ENCODE data around the gene RPUSD1. TPM values are rescaled to one million over a fixed set of nuclear protein-coding genes. Genes with fewer than 3 reads are reported as not detected.

RPUSD1 gene
- total RNA-seq, 5 donors from 2014 or later (not counting 1 experiment from before 2014, with no cell fraction given) = 16.0 to 35.3 (median 34.5) TPM

- no peak for ATAC-seq (replicated peaks in 1 of 4)
- H3K9me3 Mint-ChIP-seq = no peaks in the 10 kb centered on the region
- 85% methylated on average over 26 of the region's 29 CpGs for WGBS (ENCODE audit: insufficient coverage)
These were observed 22.0 kb downstream of the RPUSD1 start for GRCh38 chr16:766008-766819.

GRCh38 chr16:765488-765865 lies 22.7 kb downstream of the RPUSD1 start:
- Mint-ChIP-seq H3K4me3 (no peak overlapping the region), H3K27me3 (peaks cover 0 to 2% of the 10 kb centered on the region in 2 donors), H3K27ac (no peak overlapping the region), H3K4me1 (no peaks in the 10 kb centered on the region), H3K9me3 (no peaks in the 10 kb centered on the region), H3K36me3 (no peaks in the 10 kb centered on the region)
- 89% methylated on average over 27 of the region's 29 CpGs for WGBS (ENCODE audit: insufficient coverage)
- POLR2A ChIA-PET = no interaction called here
- peaks cover 0 to 49% of the 10 kb centered on the region in 2 experiments for H3K27me3 ChIP-seq (replicated peaks in 1 of 2; ENCODE audit: control insufficient read depth in 2 of 2, extremely low read depth in 1 of 2, insufficient read depth in 2 of 2, low read length in 1 of 2)
- no peaks in the 10 kb centered on the region for H3K9me3 ChIP-seq
- H3K4me1 ChIP-seq (ENCODE audit: control insufficient read depth in 1 of 2, extremely low read depth in 1 of 2, insufficient read depth in 2 of 2, low read length in 2 of 2) = no peaks in the 10 kb centered on the region
- no peak for DNase-seq
- CTCF ChIA-PET = interaction anchor here in 1 of 2 donors (0.7 kb wide), 1 partner anchor 26 kb away, joined by 3 read pairs; no protein-coding TSS in a partner anchor
- no peak overlapping the region for H3K4me3 ChIP-seq (ENCODE audit: control insufficient read depth in 1 of 2, extremely low read depth in 1 of 2, low read length in 1 of 2)
- ATAC-seq (replicated peaks in 1 of 4) = no peak
- H3K36me3 ChIP-seq (ENCODE audit: control insufficient read depth in 2 of 2, extremely low read depth in 1 of 2, insufficient read depth in 1 of 2, low read length in 1 of 2) = no peaks in the 10 kb centered on the region
- H3K27ac ChIP-seq (ENCODE audit: low read length) = no peak overlapping the region

More at GRCh38 chr16:766008-766819, 22.0 kb downstream of the RPUSD1 start:
- Histone ChIP-seq H3K36me3 (ENCODE audit: control insufficient read depth in 2 of 2, extremely low read depth in 1 of 2, insufficient read depth in 1 of 2, low read length in 1 of 2) (no peaks in the 10 kb centered on the region), H3K27ac (ENCODE audit: low read length) (no peak overlapping the region), H3K4me3 (ENCODE audit: control insufficient read depth in 1 of 2, extremely low read depth in 1 of 2, low read length in 1 of 2) (no peak overlapping the region), H3K4me1 (ENCODE audit: control insufficient read depth in 1 of 2, extremely low read depth in 1 of 2, insufficient read depth in 2 of 2, low read length in 2 of 2) (no peaks in the 10 kb centered on the region), H3K27me3 (replicated peaks in 1 of 2; ENCODE audit: control insufficient read depth in 2 of 2, extremely low read depth in 1 of 2, insufficient read depth in 2 of 2, low read length in 1 of 2) (peaks cover 0 to 46% of the 10 kb centered on the region in 2 experiments), H3K9me3 (no peaks in the 10 kb centered on the region)
- Mint-ChIP-seq H3K4me3 (no peak overlapping the region), H3K27ac (no peak overlapping the region), H3K27me3 (peaks cover 0 to under 1% of the 10 kb centered on the region in 2 donors), H3K36me3 (no peaks in the 10 kb centered on the region), H3K4me1 (no peaks in the 10 kb centered on the region)
- POLR2A ChIA-PET = no interaction called here
- CTCF ChIA-PET = interaction anchor here in 1 of 2 donors (0.7 kb wide), 1 partner anchor 25 kb away, joined by 3 read pairs; no protein-coding TSS in a partner anchor
- no peak for DNase-seq

GRCh38 chr16:764848-765487 lies 23.2 kb downstream of the RPUSD1 start:
- WGBS (ENCODE audit: insufficient coverage) = 94% methylated on average over 32 of the region's 38 CpGs
- CTCF ChIA-PET = no interaction called here
- H3K36me3 ChIP-seq (ENCODE audit: control insufficient read depth in 2 of 2, extremely low read depth in 1 of 2, insufficient read depth in 1 of 2, low read length in 1 of 2) = no peaks in the 10 kb centered on the region

GRCh38 chr16:764184-764750 lies 23.9 kb downstream of the RPUSD1 start:
- Histone ChIP-seq H3K27ac (ENCODE audit: low read length) (no peak overlapping the region), H3K4me1 (ENCODE audit: control insufficient read depth in 1 of 2, extremely low read depth in 1 of 2, insufficient read depth in 2 of 2, low read length in 2 of 2) (no peaks in the 10 kb centered on the region), H3K27me3 (replicated peaks in 1 of 2; ENCODE audit: control insufficient read depth in 2 of 2, extremely low read depth in 1 of 2, insufficient read depth in 2 of 2, low read length in 1 of 2) (peaks cover 0 to 44% of the 10 kb centered on the region in 2 experiments), H3K4me3 (ENCODE audit: control insufficient read depth in 1 of 2, extremely low read depth in 1 of 2, low read length in 1 of 2) (no peak overlapping the region), H3K36me3 (ENCODE audit: control insufficient read depth in 2 of 2, extremely low read depth in 1 of 2, insufficient read depth in 1 of 2, low read length in 1 of 2) (no peaks in the 10 kb centered on the region), H3K9me3 (no peaks in the 10 kb centered on the region)
- Mint-ChIP-seq H3K4me3 (no peak overlapping the region), H3K27me3 (peaks cover 0 to 2% of the 10 kb centered on the region in 2 donors), H3K36me3 (no peaks in the 10 kb centered on the region), H3K4me1 (no peaks in the 10 kb centered on the region), H3K27ac (no peak overlapping the region), H3K9me3 (no peaks in the 10 kb centered on the region)
- 82% methylated on average over 17 of the region's 20 CpGs for WGBS (ENCODE audit: insufficient coverage)
- DNase-seq = no peak
- CTCF ChIA-PET = no interaction called here
- POLR2A ChIA-PET = no interaction called here
- ATAC-seq (replicated peaks in 1 of 4) = no peak

More at GRCh38 chr16:764848-765487, 23.2 kb downstream of the RPUSD1 start:
- Histone ChIP-seq H3K4me3 (ENCODE audit: control insufficient read depth in 1 of 2, extremely low read depth in 1 of 2, low read length in 1 of 2) (no peak overlapping the region), H3K4me1 (ENCODE audit: control insufficient read depth in 1 of 2, extremely low read depth in 1 of 2, insufficient read depth in 2 of 2, low read length in 2 of 2) (no peaks in the 10 kb centered on the region), H3K27me3 (replicated peaks in 1 of 2; ENCODE audit: control insufficient read depth in 2 of 2, extremely low read depth in 1 of 2, insufficient read depth in 2 of 2, low read length in 1 of 2) (peaks cover 0 to 47% of the 10 kb centered on the region in 2 experiments), H3K27ac (ENCODE audit: low read length) (no peak overlapping the region), H3K9me3 (no peaks in the 10 kb centered on the region)
- H3K27ac Mint-ChIP-seq = no peak overlapping the region
- no peaks in the 10 kb centered on the region for H3K9me3 Mint-ChIP-seq
- POLR2A ChIA-PET = no interaction called here
- H3K4me3 Mint-ChIP-seq = no peak overlapping the region
- H3K4me1 Mint-ChIP-seq = no peaks in the 10 kb centered on the region
- H3K36me3 Mint-ChIP-seq = no peaks in the 10 kb centered on the region
- ATAC-seq (replicated peaks in 1 of 4) (no peak), DNase-seq (no peak)
- H3K27me3 Mint-ChIP-seq = peaks cover 0 to 2% of the 10 kb centered on the region in 2 donors

GRCh38 chr16:763369-764183 lies 24.6 kb downstream of the RPUSD1 start:
- no peak for DNase-seq
- H3K4me3 Mint-ChIP-seq = no peak overlapping the region
- no peaks in the 10 kb centered on the region for H3K36me3 ChIP-seq (ENCODE audit: control insufficient read depth in 2 of 2, extremely low read depth in 1 of 2, insufficient read depth in 1 of 2, low read length in 1 of 2)
- no peak overlapping the region for H3K4me3 ChIP-seq (ENCODE audit: control insufficient read depth in 1 of 2, extremely low read depth in 1 of 2, low read length in 1 of 2)
- no peaks in the 10 kb centered on the region for H3K4me1 ChIP-seq (ENCODE audit: control insufficient read depth in 1 of 2, extremely low read depth in 1 of 2, insufficient read depth in 2 of 2, low read length in 2 of 2)
- H3K4me1 Mint-ChIP-seq = no peaks in the 10 kb centered on the region
- H3K27ac ChIP-seq (ENCODE audit: low read length) = no peak overlapping the region
- H3K27ac Mint-ChIP-seq = no peak overlapping the region
- H3K27me3 ChIP-seq (replicated peaks in 1 of 2; ENCODE audit: control insufficient read depth in 2 of 2, extremely low read depth in 1 of 2, insufficient read depth in 2 of 2, low read length in 1 of 2) = peaks cover 0 to 41% of the 10 kb centered on the region in 2 experiments
- H3K36me3 Mint-ChIP-seq = no peaks in the 10 kb centered on the region
- POLR2A ChIA-PET = no interaction called here
- no peaks in the 10 kb centered on the region for H3K9me3 ChIP-seq
- ATAC-seq (replicated peaks in 1 of 4) = no peak
- CTCF ChIA-PET = no interaction called here
- H3K9me3 Mint-ChIP-seq = no peaks in the 10 kb centered on the region
- 89% methylated on average over 17 of the region's 21 CpGs for WGBS (ENCODE audit: insufficient coverage)
- peaks cover 0 to 2% of the 10 kb centered on the region in 2 donors for H3K27me3 Mint-ChIP-seq

Measured in T-cell (primary cell).